Measurements from ENCODE around the gene CELSR3. TPM values are rescaled to one million over a fixed set of nuclear protein-coding genes. Genes with fewer than 3 reads are reported as not detected.

The CELSR3 gene
- total RNA-seq, 3 donors from 2014 or later (not counting 1 experiment from before 2014, with no cell fraction given) = 2.0 to 3.4 (median 2.6) TPM

DNA sequence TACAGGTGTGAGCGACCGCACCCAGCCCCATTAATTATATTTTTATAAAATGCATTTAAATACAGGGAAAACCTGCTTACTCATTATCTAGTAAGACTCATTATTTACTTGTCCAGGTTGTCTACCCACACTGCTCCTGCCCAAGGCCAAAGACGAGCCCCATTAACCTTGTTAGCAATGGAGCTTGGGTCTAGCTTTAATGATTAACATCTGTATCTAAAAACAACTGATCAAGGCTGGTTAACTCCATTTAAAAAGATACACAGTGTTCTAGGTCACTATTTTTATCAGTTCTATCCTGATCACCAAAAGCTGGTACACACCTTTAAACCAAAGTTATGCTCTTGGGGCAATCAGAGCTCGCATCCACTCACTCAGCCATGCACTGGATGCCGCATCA is 33.5 kb upstream of the CELSR3 start:
- Histone ChIP-seq H3K36me3 (ENCODE audit: control insufficient read depth, insufficient read depth, low read length) (peaks cover 60% of the 10 kb centered on the region), H3K4me1 (ENCODE audit: control insufficient read depth, insufficient read depth, low read length) (peaks cover 5% of the 10 kb centered on the region), H3K9me3 (ENCODE audit: control insufficient read depth, insufficient read depth, low read length) (no peaks in the 10 kb centered on the region), H3K27ac (ENCODE audit: low read length) (no peak overlapping the region), H3K4me3 (ENCODE audit: low read length) (no peak overlapping the region), H3K27me3 (ENCODE audit: control insufficient read depth, insufficient read depth, low read length) (no peaks in the 10 kb centered on the region)
- Mint-ChIP-seq H3K4me3 (no peak overlapping the region), H3K4me1 (peaks cover 13 to 28% of the 10 kb centered on the region in 2 donors), H3K27ac (no peak overlapping the region), H3K36me3 (peaks cover 3% of the 10 kb centered on the region), H3K9me3 (no peaks in the 10 kb centered on the region), H3K27me3 (ENCODE audit: low read depth in 2 of 2) (no peaks in the 10 kb centered on the region)
- intact Hi-C loops (cut with micrococcal nuclease) = no loop called here
- no peak for DNase-seq
- 99% methylated on average over 5 of the region's 5 CpGs for WGBS (ENCODE audit: insufficient coverage)
- TF ChIP-seq, protein P1, sequence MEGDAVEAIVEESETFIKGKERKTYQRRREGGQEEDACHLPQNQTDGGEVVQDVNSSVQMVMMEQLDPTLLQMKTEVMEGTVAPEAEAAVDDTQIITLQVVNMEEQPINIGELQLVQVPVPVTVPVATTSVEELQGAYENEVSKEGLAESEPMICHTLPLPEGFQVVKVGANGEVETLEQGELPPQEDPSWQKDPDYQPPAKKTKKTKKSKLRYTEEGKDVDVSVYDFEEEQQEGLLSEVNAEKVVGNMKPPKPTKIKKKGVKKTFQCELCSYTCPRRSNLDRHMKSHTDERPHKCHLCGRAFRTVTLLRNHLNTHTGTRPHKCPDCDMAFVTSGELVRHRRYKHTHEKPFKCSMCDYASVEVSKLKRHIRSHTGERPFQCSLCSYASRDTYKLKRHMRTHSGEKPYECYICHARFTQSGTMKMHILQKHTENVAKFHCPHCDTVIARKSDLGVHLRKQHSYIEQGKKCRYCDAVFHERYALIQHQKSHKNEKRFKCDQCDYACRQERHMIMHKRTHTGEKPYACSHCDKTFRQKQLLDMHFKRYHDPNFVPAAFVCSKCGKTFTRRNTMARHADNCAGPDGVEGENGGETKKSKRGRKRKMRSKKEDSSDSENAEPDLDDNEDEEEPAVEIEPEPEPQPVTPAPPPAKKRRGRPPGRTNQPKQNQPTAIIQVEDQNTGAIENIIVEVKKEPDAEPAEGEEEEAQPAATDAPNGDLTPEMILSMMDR (IDR thresholded peaks at IDR 0.05) = no peak
- ATAC-seq = no peak

DNA sequence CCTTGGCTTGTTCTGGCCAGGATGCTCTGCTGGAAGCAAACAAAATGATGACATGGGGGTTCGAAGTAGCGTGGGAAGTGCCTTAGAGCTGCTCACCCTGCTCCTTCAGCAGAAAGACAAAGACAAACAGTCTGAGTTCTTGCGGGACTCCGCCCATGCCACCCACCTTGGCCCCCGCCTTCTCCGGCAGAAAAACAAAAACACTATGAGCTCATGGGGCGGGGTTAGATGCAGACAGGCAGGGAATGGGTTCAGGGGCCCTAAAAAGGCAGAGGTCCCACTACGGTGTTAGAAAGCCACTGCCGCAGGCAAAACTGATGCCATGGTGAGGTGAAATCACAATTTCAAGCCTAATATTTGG is 32.7 kb upstream of the CELSR3 start:
- Mint-ChIP-seq H3K4me1 (peaks cover 12 to 27% of the 10 kb centered on the region in 2 donors), H3K36me3 (peaks cover 6% of the 10 kb centered on the region), H3K4me3 (no peak overlapping the region), H3K27ac (peak overlapping the region in 1 of 2 donors; percentile 35), H3K9me3 (no peaks in the 10 kb centered on the region), H3K27me3 (ENCODE audit: low read depth in 2 of 2) (no peaks in the 10 kb centered on the region)
- no peak for ATAC-seq
- Histone ChIP-seq H3K4me1 (ENCODE audit: control insufficient read depth, insufficient read depth, low read length) (no peaks in the 10 kb centered on the region), H3K4me3 (ENCODE audit: low read length) (no peak overlapping the region), H3K36me3 (ENCODE audit: control insufficient read depth, insufficient read depth, low read length) (peaks cover 60% of the 10 kb centered on the region), H3K9me3 (ENCODE audit: control insufficient read depth, insufficient read depth, low read length) (no peaks in the 10 kb centered on the region), H3K27ac (ENCODE audit: low read length) (no peak overlapping the region), H3K27me3 (ENCODE audit: control insufficient read depth, insufficient read depth, low read length) (no peaks in the 10 kb centered on the region)
- DNase-seq = no peak
- TF ChIP-seq, protein P1 (IDR thresholded peaks at IDR 0.05) = no peak
- WGBS (ENCODE audit: insufficient coverage) = 94% methylated on average over 9 of the region's 9 CpGs
- intact Hi-C loops (cut with micrococcal nuclease) = no loop called here

DNA sequence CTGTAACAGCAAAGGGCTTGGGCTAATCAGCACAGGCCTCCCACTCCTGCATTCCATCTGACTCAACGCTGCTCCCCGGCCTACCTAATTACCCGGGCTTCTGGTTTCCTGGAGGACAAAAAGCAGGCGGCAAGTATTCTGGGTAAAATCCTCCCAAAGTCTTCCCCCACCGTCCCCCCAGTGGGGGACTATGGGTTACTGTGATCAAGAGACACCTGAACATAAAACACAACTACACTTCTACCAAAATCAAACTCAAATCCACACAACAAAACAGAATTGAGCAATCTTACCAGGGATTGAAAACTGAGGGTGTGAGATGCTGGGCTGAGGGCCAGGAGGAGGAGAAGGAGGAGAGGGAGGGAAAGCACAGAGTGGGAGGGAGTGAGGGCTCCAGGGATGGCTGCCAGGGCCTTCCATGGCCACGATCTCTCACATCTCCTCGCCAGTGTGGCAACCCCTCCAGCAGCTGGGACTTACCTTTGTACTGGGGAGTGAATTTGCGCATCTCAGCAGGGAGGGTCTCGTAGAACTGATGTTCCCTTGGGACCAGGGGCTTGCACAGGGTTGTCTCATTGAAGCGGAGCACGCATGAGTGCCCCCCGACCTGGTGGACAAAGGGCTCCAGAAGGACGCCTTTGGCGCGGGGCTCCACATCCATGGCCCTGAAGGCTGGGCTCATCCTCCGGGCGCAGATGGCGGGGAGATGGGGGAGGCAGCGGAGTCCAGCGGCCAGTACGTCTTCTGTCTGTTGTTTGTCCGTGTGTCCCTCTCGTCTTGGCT is 32.1 kb upstream of the CELSR3 start:
- ATAC-seq (no peak), DNase-seq (no peak)
- Histone ChIP-seq H3K9me3 (ENCODE audit: control insufficient read depth, insufficient read depth, low read length) (no peaks in the 10 kb centered on the region), H3K4me1 (ENCODE audit: control insufficient read depth, insufficient read depth, low read length) (no peaks in the 10 kb centered on the region), H3K27me3 (ENCODE audit: control insufficient read depth, insufficient read depth, low read length) (no peaks in the 10 kb centered on the region), H3K4me3 (ENCODE audit: low read length) (no peak overlapping the region), H3K27ac (ENCODE audit: low read length) (no peak overlapping the region), H3K36me3 (ENCODE audit: control insufficient read depth, insufficient read depth, low read length) (peaks cover 59% of the 10 kb centered on the region)
- H3K4me3 Mint-ChIP-seq = no peak overlapping the region
- intact Hi-C loops (cut with micrococcal nuclease) = no loop called here
- TF ChIP-seq, protein P1 (IDR thresholded peaks at IDR 0.05) = no peak
- no peaks in the 10 kb centered on the region for H3K27me3 Mint-ChIP-seq (ENCODE audit: low read depth in 2 of 2)
- peaks cover 6 to 21% of the 10 kb centered on the region in 2 donors for H3K4me1 Mint-ChIP-seq
- peaks cover 6% of the 10 kb centered on the region for H3K36me3 Mint-ChIP-seq
- 97% methylated on average over 22 of the region's 23 CpGs for WGBS (ENCODE audit: insufficient coverage)
- no peaks in the 10 kb centered on the region for H3K9me3 Mint-ChIP-seq
- H3K27ac Mint-ChIP-seq = peak overlapping the region in 1 of 2 donors; percentile 35
